CD4-positive, alpha-beta T cell treated with Interleukin-17A for 4 hours (primary cell): ENCODE measurements around the gene ATXN7L1.

ENCODE experiments used
- DNase-seq: peaks from one replicate; pipeline ENCODE4 v3.0.0-alpha.2; 2020; ENCODE audit warnings: mixed read lengths

Gene ATXN7L1

DNA sequence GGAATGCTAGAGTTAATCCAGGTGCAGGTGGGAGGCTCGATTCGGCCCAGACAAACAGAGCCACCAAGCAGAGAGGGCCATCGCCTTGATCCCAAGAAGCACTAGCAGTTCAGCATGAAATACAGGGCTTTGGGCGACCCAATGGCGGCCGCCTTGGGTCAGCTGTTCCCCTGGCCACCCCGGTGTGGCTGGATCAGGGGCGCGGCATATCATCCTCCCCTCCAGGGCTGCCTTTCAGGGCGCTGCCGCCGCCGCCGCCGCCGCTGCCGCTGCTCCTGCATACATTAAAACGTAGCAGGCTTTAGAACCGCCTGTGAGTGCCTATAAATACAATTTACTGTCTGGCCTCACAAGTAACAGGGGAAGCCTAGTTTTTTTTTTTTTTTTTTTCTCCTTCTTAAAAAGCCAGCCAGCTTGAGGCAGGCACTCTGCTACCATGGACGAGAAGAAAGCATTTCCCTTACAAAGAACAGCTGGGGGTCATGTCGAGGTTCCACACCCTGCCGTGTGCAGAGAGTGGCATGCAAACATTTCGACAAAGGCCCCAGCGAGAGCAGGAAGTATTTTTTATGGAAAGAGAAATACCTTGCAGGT is 237.4 kb downstream of the ATXN7L1 start:
- DNase-seq, result no peak

- no peak for DNase-seq
Measured at GRCh38 chr7:105638334-105638733, 238.1 kb downstream of the ATXN7L1 start.

- DNase-seq, result no peak
Measured at GRCh38 chr7:105637755-105638154, 238.6 kb downstream of the ATXN7L1 start.

- DNase-seq, result no peak
Measured at GRCh38 chr7:105636982-105637381, 239.4 kb downstream of the ATXN7L1 start.

GRCh38 chr7:105635197-105635596 is 241.2 kb downstream of the ATXN7L1 start:
- no peak for DNase-seq

DNA sequence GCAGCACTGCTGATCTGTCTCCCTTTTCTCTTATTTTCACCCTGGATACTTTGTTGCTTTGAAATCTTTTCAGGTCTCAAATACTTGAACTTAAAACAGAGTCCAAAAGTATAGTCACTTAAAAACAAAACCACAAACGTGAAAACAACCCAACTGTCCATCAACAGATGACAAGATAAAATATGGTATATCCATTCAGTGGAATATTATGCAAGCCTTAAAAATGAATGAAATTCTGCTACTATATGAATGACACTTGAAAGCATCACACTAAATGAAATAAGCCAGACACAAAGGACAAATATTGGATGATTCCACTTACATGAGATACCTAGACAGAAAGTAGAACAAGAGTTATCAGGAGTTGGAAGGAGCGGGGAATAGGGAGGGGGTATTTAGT is 250.4 kb downstream of the ATXN7L1 start:
- DNase-seq, result no peak

GRCh38 chr7:105623906-105624305 is 252.5 kb downstream of the ATXN7L1 start:
- DNase-seq, result no peak

DNA sequence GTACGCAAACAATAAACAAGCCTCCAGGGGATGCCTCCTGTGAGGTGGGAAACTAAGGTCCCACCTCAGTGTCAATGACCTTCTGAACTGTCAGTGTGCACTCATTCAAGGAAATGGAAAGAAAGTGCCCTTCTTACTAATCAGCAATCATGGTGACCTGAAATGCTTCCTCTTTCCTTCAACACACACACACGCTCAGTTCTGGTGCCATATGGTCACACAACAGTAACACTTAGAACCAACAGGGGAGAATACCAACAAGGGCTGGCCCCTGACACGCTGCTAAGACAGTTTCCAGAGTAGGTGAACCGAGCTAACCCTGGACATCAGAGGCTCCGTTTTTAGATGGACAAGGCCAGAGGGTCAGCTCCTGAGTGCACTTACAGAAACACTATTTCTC is 253.0 kb downstream of the ATXN7L1 start:
- no peak for DNase-seq

- DNase-seq, result no peak
Measured at GRCh38 chr7:105622106-105622731, 254.2 kb downstream of the ATXN7L1 start.

DNA sequence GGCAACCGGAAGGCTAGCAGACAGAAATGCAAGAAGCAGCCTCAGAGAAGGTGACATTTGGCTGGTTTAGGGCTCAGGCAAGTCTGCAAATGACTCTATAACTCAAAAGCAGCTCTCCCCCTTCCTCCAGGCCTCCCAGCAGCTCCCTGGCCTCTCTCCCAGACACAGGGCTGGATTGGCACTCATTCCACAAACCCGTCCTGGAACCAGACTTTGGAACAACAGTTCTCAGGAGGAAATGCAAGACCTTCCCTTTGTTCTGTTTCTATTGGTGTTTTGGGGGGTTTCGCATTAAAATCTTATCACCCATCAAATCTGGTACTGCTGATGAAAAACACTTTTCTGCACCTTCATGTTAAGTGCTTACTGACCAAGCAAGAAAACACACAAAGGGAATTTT is 254.8 kb downstream of the ATXN7L1 start:
- no peak for DNase-seq

- DNase-seq, result no peak
Measured at GRCh38 chr7:105621176-105621575, 255.2 kb downstream of the ATXN7L1 start.

DNA sequence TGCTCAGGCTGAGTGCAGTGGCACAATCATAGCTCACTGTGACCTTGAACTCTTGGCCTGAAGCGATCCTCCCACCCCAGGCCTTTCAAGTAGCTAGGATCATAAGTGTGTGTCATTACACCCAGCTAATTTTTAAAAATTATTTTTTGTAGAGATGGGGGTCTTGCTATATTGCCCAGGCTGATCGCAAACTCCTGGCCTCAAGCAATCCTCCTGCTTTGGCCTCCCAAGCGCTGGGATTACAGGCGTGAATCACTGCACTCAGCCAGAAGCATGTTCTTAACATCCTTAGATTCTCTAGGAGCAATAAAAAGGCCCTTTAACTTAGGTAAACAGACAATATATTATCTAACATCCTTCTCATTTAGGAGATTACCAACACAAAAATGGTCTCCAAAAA is 256.8 kb downstream of the ATXN7L1 start:
- no peak for DNase-seq

GRCh38 chr7:105618016-105618296 is 258.4 kb downstream of the ATXN7L1 start:
- DNase-seq, result no peak

- no peak for DNase-seq
Measured at GRCh38 chr7:105617280-105618015, 259.0 kb downstream of the ATXN7L1 start.

DNA sequence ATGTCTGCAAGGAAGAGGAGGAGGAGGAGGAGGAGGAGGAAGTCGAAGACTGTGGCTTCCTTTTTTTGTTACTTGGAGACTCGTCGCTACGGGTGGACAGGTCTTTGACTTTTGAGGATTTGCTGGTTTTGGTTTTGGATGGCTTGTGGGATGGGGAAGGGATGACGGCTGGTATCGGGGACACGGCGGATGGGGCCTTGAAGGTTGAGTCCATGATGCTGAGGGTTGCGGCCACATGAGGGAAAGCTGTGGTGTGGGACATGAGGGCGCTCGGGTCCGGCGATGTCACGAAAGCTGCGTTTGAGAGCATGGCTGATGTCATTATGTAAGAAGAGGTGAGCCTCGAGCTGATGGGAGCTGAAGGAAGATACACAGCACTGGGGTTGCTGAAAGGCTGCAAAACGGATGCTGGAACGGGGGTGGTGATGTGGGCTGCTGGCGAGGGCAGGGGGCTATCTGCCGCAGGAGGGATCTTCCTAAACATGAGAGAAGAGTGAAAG is 262.0 kb downstream of the ATXN7L1 start:
- no peak for DNase-seq

- no peak for DNase-seq
Measured at GRCh38 chr7:105613611-105614330, 262.6 kb downstream of the ATXN7L1 start.

DNA sequence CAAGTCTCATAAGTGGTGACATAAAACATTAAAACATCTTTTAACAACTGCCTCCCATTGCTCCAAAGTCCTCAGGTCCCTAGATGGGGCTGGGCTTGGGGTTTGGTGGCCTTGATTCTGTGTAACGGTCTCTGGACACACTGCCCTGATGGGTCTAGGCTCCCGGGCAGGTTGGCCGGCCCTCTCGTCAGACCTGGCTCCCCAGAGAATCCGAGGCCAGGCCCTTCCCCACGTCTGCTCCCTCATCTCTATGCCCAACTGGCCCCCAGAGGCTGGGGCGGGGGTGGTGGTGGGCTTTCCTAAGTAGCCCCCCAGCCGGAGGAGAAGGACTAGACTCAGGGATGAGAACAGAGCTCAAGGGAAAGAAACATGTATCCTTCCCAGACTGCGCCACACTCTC is 263.6 kb downstream of the ATXN7L1 start:
- no peak for DNase-seq

DNA sequence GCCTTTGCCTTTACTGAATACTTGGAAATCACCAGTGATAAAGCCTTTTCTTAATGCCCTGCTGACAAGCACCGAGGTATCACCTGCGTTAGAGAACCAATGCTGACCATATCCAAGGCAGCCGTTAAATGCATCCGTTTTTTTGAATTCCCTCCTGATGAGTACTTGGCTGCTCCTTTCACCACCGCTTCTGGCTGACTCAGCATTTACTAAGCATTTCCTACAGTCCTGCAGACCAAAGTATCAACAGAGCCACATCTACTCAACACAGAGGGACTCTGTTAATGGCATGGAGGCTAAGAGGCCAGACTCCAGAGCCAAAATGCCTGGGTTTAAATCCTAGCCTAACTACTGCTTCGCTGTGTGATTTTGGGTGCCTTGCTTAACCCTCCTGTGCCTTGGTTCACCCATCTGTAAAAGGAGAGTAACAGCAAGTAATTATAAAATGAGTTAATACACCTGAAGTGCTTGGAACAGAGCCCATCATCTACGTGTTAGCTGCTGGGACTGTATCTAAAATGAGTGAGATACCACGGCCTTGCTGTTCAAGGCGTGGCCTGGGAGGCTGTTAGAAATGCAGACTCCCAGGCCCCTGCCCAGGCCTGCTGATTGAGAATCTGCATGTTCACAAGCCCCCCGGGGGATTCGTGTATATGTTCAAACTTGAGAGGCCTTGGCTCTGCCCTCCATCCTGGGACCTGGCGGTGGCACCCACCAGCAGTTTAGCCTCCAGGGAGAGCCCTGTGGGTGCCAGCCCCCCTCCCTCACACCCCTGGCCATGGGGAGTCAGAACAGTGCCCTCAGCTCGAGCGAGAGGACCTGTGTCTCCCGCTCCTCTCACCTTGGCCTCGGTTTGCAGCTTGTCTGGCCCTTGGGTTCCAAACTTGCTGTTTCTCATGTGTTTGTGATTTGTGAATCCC is 264.3 kb downstream of the ATXN7L1 start:
- DNase-seq, result no peak

- DNase-seq, result no peak
Measured at GRCh38 chr7:105610165-105610930, 266.1 kb downstream of the ATXN7L1 start.

DNA sequence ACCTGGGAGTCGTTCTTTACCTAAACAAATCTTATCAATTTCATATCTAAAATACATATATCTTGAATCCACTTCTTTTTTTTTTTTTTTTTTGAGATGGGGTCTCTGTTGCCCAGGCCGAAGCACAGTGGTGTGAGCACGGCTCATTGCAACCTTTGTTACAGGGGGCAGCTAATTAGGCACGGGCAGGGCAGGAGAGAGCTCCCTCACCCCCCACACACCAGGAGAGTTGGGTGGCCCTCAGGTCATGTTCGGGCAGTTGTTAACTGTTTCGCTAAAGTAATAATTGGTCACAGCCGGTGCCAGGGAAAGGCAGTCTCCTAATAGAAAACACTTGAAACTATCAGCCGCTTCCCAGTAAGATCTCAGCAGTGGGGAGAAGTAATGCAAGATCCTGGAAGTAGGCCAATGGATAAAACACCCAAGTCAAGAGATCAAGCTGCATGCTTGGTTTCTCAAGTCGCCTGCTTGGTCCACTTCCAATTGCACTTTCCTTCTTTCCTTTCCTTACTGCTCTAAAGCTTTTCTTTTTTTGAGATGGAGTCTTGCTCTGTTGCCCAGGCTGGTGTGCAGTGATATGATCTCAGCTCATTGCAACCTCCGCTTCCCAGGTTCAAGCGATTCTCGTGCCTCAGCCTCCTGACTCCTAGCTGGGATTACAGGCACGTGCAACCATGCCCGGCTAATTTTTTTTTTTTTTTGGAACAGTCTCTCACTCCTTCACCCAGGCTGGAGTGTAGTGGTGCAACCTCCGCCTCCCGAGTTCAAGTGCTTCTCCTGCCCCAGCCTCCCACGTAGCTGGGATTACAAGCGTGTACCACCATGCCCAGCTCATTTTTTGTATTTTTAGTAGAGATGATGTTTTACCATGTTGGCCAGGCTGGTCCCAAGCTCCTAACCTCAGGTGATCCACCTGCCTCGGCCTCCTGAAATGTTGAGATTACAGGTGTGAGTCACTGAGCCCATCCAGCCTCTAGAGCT is 273.8 kb downstream of the ATXN7L1 start:
- no peak for DNase-seq
